ENCODE results near the gene APOC3. TPM values are rescaled to one million over a fixed set of nuclear protein-coding genes. Genes with fewer than 3 reads are reported as not detected.

Gene APOC3
- total and polyA plus RNA-seq, 2 of the 4 experiments (the other 2 are of a cell fraction), result not detected

- Histone ChIP-seq H2BK20ac (ENCODE audit: low read depth, low read length) (no peak overlapping the region), H2AFZ (replicated peaks; ENCODE audit: low read length, poor library complexity) (no peak overlapping the region), H4K5ac (ENCODE audit: low read depth, low read length) (no peak overlapping the region), H4K91ac (ENCODE audit: insufficient read depth, low read depth, low read length) (no peak overlapping the region), H3K36me3 (ENCODE audit: control insufficient read depth, insufficient read depth, low read length) (peaks cover 33% of the 10 kb centered on the region), H3K9me3 (ENCODE audit: control insufficient read depth, insufficient read depth, low read length) (no peaks in the 10 kb centered on the region), H2AK5ac (ENCODE audit: low read depth, low read length) (peak overlapping the region; percentile 37; the same call in 1 of the 2 replicates), H3K4me3 (ENCODE audit: insufficient read depth, low read depth, low read length) (no peak overlapping the region), H3K18ac (ENCODE audit: low read depth, low read length) (no peak overlapping the region), H2BK5ac (ENCODE audit: low read depth, low read length, poor library complexity, severe bottlenecking) (no peak overlapping the region), H2BK15ac (ENCODE audit: low read depth, low read length) (no peak overlapping the region), H3K4me2 (ENCODE audit: low read depth, low read length) (no peak overlapping the region), H3K9me1 (ENCODE audit: insufficient read depth, low read length) (peaks cover 16% of the 10 kb centered on the region), H3K14ac (replicated peaks; ENCODE audit: low read depth, low read length) (no peak overlapping the region), H3K79me1 (ENCODE audit: low read depth in 1 of 2, low read length in 2 of 2) (peaks cover under 1 to 12% of the 10 kb centered on the region in 2 experiments; a peak in 3 of 4 replicates), H3K23ac (ENCODE audit: low read depth, low read length) (0 out of 2 replicates have a peak overlapping the region, but pooled peaks have one; percentile 17), H2BK120ac (ENCODE audit: low read depth, low read length) (no peak overlapping the region), H3K4ac (ENCODE audit: low read depth, low read length) (no peak overlapping the region), H4K8ac (ENCODE audit: low read depth in 2 of 2, low read length in 2 of 2) (no peak overlapping the region), H3K27ac (ENCODE audit: insufficient read depth, low read length) (no peak overlapping the region), H3K27me3 (ENCODE audit: control insufficient read depth, insufficient read depth, low read length) (no peaks in the 10 kb centered on the region), H3K4me1 (ENCODE audit: control insufficient read depth, insufficient read depth, low read length) (peaks cover 2% of the 10 kb centered on the region; the same call in 1 of the 2 replicates), H3K56ac (ENCODE audit: extremely low read depth, insufficient read depth, low read length) (no peak overlapping the region), H2AK9ac (replicated peaks; ENCODE audit: low read depth, low read length, poor library complexity) (no peak overlapping the region), H4K20me1 (ENCODE audit: insufficient read depth, low read length) (no peaks in the 10 kb centered on the region), H3K9ac (ENCODE audit: low read depth, low read length) (no peak overlapping the region)
- ChIA-PET POLR2A (ENCODE audit: unreplicated experiment) (no interaction called here), CTCF (interaction anchor here (1.5 to 1.9 kb wide), 2 partner anchors 12 to 16 kb away, joined by 3 to 4 read pairs; no protein-coding TSS in a partner anchor)
- no peak for TF ChIP-seq FOS (IDR thresholded peaks at IDR 0.05; ENCODE audit: low read depth, low read length)
- no peak for TF ChIP-seq CEBPB (IDR thresholded peaks at IDR 0.05; ENCODE audit: low read depth, low read length)
- no peak for TF ChIP-seq SMC3 (IDR thresholded peaks at IDR 0.05; ENCODE audit: low read depth, low read length)
- TF ChIP-seq CHD1 (IDR thresholded peaks at IDR 0.05; ENCODE audit: low read depth, low read length), result no peak
- no peak for TF ChIP-seq BHLHE40 (IDR thresholded peaks at IDR 0.05; ENCODE audit: low read depth, low read length)
- TF ChIP-seq USF2 (IDR thresholded peaks at IDR 0.05; ENCODE audit: low read depth, low read length), result no peak
- TF ChIP-seq NFE2L2 (IDR thresholded peaks at IDR 0.05; ENCODE audit: low read depth, low read length), result no peak
- TF ChIP-seq MXI1 (IDR thresholded peaks at IDR 0.05; ENCODE audit: borderline replicate concordance, low read depth, low read length), result no peak
- no peak for TF ChIP-seq ELK1 (IDR thresholded peaks at IDR 0.05; ENCODE audit: borderline replicate concordance, low read depth, low read length)
- no peak for TF ChIP-seq POLR2A (IDR thresholded peaks at IDR 0.05; ENCODE audit: low read depth, low read length)
- no peak for TF ChIP-seq MAFK (IDR thresholded peaks at IDR 0.05; ENCODE audit: low read depth, low read length)
- no peak for TF ChIP-seq RAD21 (IDR thresholded peaks at IDR 0.05; ENCODE audit: low read length)
- no peak for DNase-seq
- WGBS, 2 experiments (ENCODE audit: extremely low coverage in 2 of 2, insufficient read length in 1 of 2), result no CpG with 5 or more reads among the region's 3 CpGs
- no TSS peak for BruUV-seq (replicated peaks)
- in situ Hi-C loops (cut with MboI; ENCODE audit: low sequenced_read_pairs) (loop anchor here (10.0 kb wide), 1 partner anchor 355 kb away; no protein-coding TSS in a partner anchor), dilution Hi-C loops (cut with HindIII; ENCODE audit: low sequenced_read_pairs, unreplicated experiment) (no loop called here), intact Hi-C loops (cut with micrococcal nuclease) (loop anchor here (5.0 kb wide), 1 partner anchor 78 kb away; the partner anchor contains the start of gene APOA5)
- ATAC-seq (ENCODE audit: low read depth), result no peak
These were observed 40.3 kb downstream of the APOC3 start for GRCh38 chr11:116870054-116870453.
